IMR-90 (cell line): ENCODE results near the gene OR10G7.

Experiments used
- CEBPB ChIP-seq: IDR thresholded peaks from 2 replicates; pipeline ENCODE4 v1.6.1; 2012; ENCODE audit warnings: low read depth, low read length, improper control_type of control experiment
- CTCF ChIP-seq: conservative IDR thresholded peaks from 2 replicates; pipeline ENCODE4 v1.5.1; 2012; ENCODE audit warnings: mild to moderate bottlenecking, low read depth, low read length, improper control_type of control experiment
- ELK1 ChIP-seq: fragments of 150-350 bp; IDR thresholded peaks from 2 replicates; pipeline ENCODE4 v1.6.1; 2016; ENCODE audit warnings: low read depth, mild to moderate bottlenecking, low read length, moderate library complexity, borderline replicate concordance
- RCOR1 ChIP-seq: IDR thresholded peaks from 2 replicates; pipeline ENCODE4 v1.6.1; 2012; ENCODE audit warnings: mild to moderate bottlenecking, low read length, improper control_type of control experiment; ENCODE audit not compliant: insufficient replicate concordance
- SMC3 ChIP-seq: fragments of 150-350 bp; IDR thresholded peaks from 2 replicates; pipeline ENCODE4 v1.6.1; 2016; ENCODE audit warnings: low read depth, mild to moderate bottlenecking, antibody characterized with exemption, low read length, moderate library complexity
- USF2 ChIP-seq: fragments of 150-350 bp; IDR thresholded peaks from 2 replicates; pipeline ENCODE4 v1.6.1; 2017; ENCODE audit warnings: mild to moderate bottlenecking, antibody characterized with exemption, low read length, low read depth

GRCh38 chr11:124026498-124026897, 14.6 kb downstream of the OR10G7 start, which contains the start of gene OR10G8:
- TF ChIP-seq CTCF (no peak), USF2 (no peak), RCOR1 (no peak), SMC3 (no peak), ELK1 (no peak), CEBPB (no peak)
